Activated T-cell treated with anti-CD3 and anti-CD28 coated beads, Interleukin-2, amount 50 U/mL, for 24 hours (primary cell): ENCODE data around the gene ESR2.

Experiments used
- DNase-seq: peaks from one replicate; pipeline ENCODE4 v3.0.0-alpha.2; 2020
- H3K27ac Mint-ChIP-seq: 2 replicates; pipeline ENCODE4 v1.8.0; 2020; ENCODE audit warnings: mild to moderate bottlenecking, mixed read lengths
- H3K27me3 Mint-ChIP-seq: 2 replicates; pipeline ENCODE4 v1.8.0; 2020; ENCODE audit warnings: mixed read lengths
- H3K36me3 Mint-ChIP-seq: 2 replicates; pipeline ENCODE4 v1.8.0; 2020; ENCODE audit warnings: low read depth, mixed read lengths
- H3K4me1 Mint-ChIP-seq: 2 replicates; pipeline ENCODE4 v1.8.0; 2020; ENCODE audit warnings: low read depth, mixed read lengths
- H3K4me3 Mint-ChIP-seq: 2 replicates; pipeline ENCODE4 v1.8.0; 2020; ENCODE audit warnings: mild to moderate bottlenecking, moderate library complexity, mixed read lengths
- H3K9me3 Mint-ChIP-seq: 2 replicates; pipeline ENCODE4 v1.8.0; 2020; ENCODE audit warnings: mixed read lengths

Gene ESR2

GRCh38 chr14:64208261-64208660, 85.9 kb downstream of the ESR2 start:
- H3K36me3 Mint-ChIP-seq, result peaks cover 72% of the 10 kb centered on the region
- H3K9me3 Mint-ChIP-seq, result no peaks in the 10 kb centered on the region
- H3K27ac Mint-ChIP-seq, result no peak overlapping the region
- no peak for DNase-seq
- H3K4me3 Mint-ChIP-seq, result no peak overlapping the region
- no peaks in the 10 kb centered on the region for H3K27me3 Mint-ChIP-seq
- H3K4me1 Mint-ChIP-seq, result no peaks in the 10 kb centered on the region

DNA sequence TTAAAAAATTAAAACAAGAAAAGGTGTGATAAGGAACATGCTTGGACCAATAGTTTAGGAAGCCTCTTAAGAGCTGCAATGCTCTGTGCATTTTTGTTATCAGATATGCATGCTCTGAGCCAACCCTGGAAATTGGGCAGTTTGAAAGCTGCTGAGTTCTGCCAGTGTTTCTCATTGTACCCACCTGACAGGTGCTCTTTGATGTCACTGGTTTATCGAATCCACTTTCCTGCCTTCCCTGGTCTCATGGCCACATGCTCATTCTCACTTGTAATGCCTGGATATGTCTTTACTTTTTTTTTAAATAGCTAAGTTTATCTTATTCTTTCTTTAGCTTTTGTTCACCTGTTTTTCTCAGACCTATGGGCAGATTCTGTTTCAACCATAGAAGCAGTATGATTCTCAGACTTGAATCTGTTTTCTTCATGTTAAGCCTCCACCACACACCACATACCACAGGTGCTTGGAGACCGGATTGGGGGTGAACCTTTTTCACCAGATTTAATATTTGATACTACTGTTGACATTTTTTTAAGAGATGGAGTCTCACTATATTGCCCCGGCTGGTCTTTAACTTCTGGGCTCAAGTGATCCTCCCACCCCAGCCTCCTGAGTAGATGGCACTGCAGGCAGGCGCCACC, 90.7 kb downstream of the ESR2 start:
- Mint-ChIP-seq H3K36me3 (peaks cover 39% of the 10 kb centered on the region), H3K27me3 (no peaks in the 10 kb centered on the region), H3K27ac (peak overlapping the region; percentile 56), H3K9me3 (no peaks in the 10 kb centered on the region), H3K4me1 (peaks cover 4% of the 10 kb centered on the region), H3K4me3 (no peak overlapping the region)
- DNase-seq, result no peak

GRCh38 chr14:64202716-64203115, 91.5 kb downstream of the ESR2 start:
- Mint-ChIP-seq H3K9me3 (no peaks in the 10 kb centered on the region), H3K27me3 (no peaks in the 10 kb centered on the region), H3K27ac (no peak overlapping the region), H3K4me3 (no peak overlapping the region), H3K4me1 (peaks cover 4% of the 10 kb centered on the region), H3K36me3 (peaks cover 42% of the 10 kb centered on the region)
- no peak for DNase-seq

DNA sequence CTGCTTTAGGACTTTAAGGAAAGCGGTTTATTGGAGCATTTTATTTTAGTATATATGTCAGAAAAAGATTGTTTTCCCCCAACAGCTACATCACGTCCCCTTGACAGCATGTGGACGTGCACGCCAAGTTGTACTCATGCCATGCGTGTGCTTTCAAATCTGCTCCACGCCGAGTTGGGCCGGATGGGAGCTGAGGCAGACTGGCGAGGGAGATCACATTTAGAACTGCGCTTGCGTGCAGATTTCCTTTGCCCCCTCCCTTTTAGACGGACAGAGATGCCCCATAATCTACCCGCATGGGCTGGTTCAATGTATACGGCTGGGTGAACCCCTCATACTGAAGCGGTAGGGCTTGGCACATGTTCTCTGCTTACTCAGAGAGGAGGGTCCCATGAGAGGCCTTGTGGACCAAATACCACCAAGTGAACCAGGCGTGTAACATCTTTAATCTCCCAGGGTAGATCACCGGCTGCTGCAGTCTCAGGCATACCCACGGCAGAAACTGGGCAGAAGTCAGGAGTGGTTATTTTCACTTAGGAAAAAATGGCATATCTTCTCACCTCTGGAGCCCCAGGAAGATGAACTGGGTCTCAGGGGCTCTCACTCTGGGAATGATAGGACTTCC, 92.1 kb downstream of the ESR2 start:
- H3K4me1 Mint-ChIP-seq, result peaks cover 5% of the 10 kb centered on the region
- no peaks in the 10 kb centered on the region for H3K27me3 Mint-ChIP-seq
- no peaks in the 10 kb centered on the region for H3K9me3 Mint-ChIP-seq
- H3K36me3 Mint-ChIP-seq, result peaks cover 41% of the 10 kb centered on the region
- H3K27ac Mint-ChIP-seq, result no peak overlapping the region
- H3K4me3 Mint-ChIP-seq, result no peak overlapping the region
- no peak for DNase-seq

DNA sequence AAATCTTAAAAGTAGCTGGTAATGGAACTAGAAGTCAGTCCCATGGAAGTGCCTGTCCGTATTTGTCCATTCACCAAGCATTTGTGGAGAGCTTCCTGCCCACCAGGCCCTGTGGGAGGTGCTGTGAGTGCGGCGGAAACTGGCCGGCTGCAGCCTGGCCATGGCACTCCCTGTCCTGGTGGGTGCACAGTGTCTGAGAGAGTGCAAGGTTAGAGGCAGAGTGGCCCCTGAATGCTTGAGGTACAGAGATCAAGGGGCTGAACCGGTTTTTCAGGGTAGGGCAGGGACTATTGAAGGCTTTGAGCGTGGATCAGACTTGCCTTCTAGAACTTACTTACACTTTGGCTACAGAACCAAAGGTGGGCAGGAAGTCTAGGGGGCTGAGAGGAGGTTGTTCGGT, 92.9 kb downstream of the ESR2 start:
- H3K4me1 Mint-ChIP-seq, result peaks cover 9% of the 10 kb centered on the region
- H3K27me3 Mint-ChIP-seq, result no peaks in the 10 kb centered on the region
- no peak overlapping the region for H3K27ac Mint-ChIP-seq
- no peaks in the 10 kb centered on the region for H3K9me3 Mint-ChIP-seq
- no peak overlapping the region for H3K4me3 Mint-ChIP-seq
- DNase-seq, result no peak
- peaks cover 39% of the 10 kb centered on the region for H3K36me3 Mint-ChIP-seq

GRCh38 chr14:64200170-64200569, 94.0 kb downstream of the ESR2 start:
- Mint-ChIP-seq H3K27me3 (no peaks in the 10 kb centered on the region), H3K9me3 (no peaks in the 10 kb centered on the region), H3K27ac (no peak overlapping the region), H3K4me3 (no peak overlapping the region), H3K4me1 (peaks cover 19% of the 10 kb centered on the region), H3K36me3 (peaks cover 35% of the 10 kb centered on the region)
- no peak for DNase-seq

GRCh38 chr14:64198486-64198885, 95.7 kb downstream of the ESR2 start:
- no peak for DNase-seq
- Mint-ChIP-seq H3K4me1 (peaks cover 36% of the 10 kb centered on the region), H3K4me3 (no peak overlapping the region), H3K27ac (no peak overlapping the region), H3K9me3 (no peaks in the 10 kb centered on the region), H3K36me3 (peaks cover 27% of the 10 kb centered on the region), H3K27me3 (no peaks in the 10 kb centered on the region)

GRCh38 chr14:64197996-64198395, 96.2 kb downstream of the ESR2 start:
- Mint-ChIP-seq H3K4me1 (peaks cover 36% of the 10 kb centered on the region), H3K36me3 (peaks cover 27% of the 10 kb centered on the region), H3K9me3 (no peaks in the 10 kb centered on the region), H3K4me3 (no peak overlapping the region), H3K27ac (no peak overlapping the region), H3K27me3 (no peaks in the 10 kb centered on the region)
- no peak for DNase-seq

GRCh38 chr14:64196814-64197411, 97.3 kb downstream of the ESR2 start:
- H3K36me3 Mint-ChIP-seq, result peaks cover 30% of the 10 kb centered on the region
- H3K9me3 Mint-ChIP-seq, result no peaks in the 10 kb centered on the region
- H3K27me3 Mint-ChIP-seq, result no peaks in the 10 kb centered on the region
- peaks cover 33% of the 10 kb centered on the region for H3K4me1 Mint-ChIP-seq
- DNase-seq, result no peak
- H3K27ac Mint-ChIP-seq, result peak overlapping the region; percentile 45
- H3K4me3 Mint-ChIP-seq, result peak overlapping the region; percentile 31

- no peaks in the 10 kb centered on the region for H3K9me3 Mint-ChIP-seq
- H3K27ac Mint-ChIP-seq, result peak overlapping the region; percentile 24
- peaks cover 38% of the 10 kb centered on the region for H3K36me3 Mint-ChIP-seq
- H3K27me3 Mint-ChIP-seq, result no peaks in the 10 kb centered on the region
- H3K4me3 Mint-ChIP-seq, result no peak overlapping the region
- no peak for DNase-seq
- peaks cover 37% of the 10 kb centered on the region for H3K4me1 Mint-ChIP-seq
Measured at GRCh38 chr14:64196056-64196455, 98.1 kb downstream of the ESR2 start.

DNA sequence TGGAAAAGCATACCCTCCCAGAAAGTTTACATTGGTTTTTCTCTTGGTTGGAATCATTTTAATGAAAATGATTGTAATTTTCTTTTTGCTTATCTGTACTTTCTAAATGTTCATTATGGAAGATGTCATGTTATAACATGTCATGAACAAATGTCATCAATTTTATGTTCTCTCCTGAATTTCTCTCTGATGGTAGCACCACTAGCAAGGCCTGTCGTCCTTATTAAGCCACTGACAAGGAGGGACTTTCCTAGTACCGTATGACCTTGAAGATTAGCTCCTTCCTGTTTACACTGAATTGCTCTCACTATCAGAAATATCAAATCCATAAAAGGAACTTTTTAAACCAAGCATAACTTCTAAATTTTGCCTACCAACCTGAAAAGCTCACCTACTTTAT, 99.0 kb downstream of the ESR2 start:
- no peak overlapping the region for H3K4me3 Mint-ChIP-seq
- H3K4me1 Mint-ChIP-seq, result peaks cover 37% of the 10 kb centered on the region
- DNase-seq, result no peak
- no peaks in the 10 kb centered on the region for H3K9me3 Mint-ChIP-seq
- H3K36me3 Mint-ChIP-seq, result peaks cover 45% of the 10 kb centered on the region
- H3K27me3 Mint-ChIP-seq, result no peaks in the 10 kb centered on the region
- peak overlapping the region; percentile 42 for H3K27ac Mint-ChIP-seq

GRCh38 chr14:64194404-64194803, 99.8 kb downstream of the ESR2 start:
- DNase-seq, result no peak
- H3K36me3 Mint-ChIP-seq, result peaks cover 53% of the 10 kb centered on the region
- H3K4me1 Mint-ChIP-seq, result peaks cover 37% of the 10 kb centered on the region
- no peaks in the 10 kb centered on the region for H3K9me3 Mint-ChIP-seq
- no peak overlapping the region for H3K4me3 Mint-ChIP-seq
- H3K27me3 Mint-ChIP-seq, result no peaks in the 10 kb centered on the region
- H3K27ac Mint-ChIP-seq, result peak overlapping the region; percentile 42

- Mint-ChIP-seq H3K4me1 (peaks cover 37% of the 10 kb centered on the region), H3K27me3 (no peaks in the 10 kb centered on the region), H3K4me3 (no peak overlapping the region), H3K36me3 (peaks cover 55% of the 10 kb centered on the region), H3K9me3 (no peaks in the 10 kb centered on the region), H3K27ac (peak overlapping the region; percentile 42)
- no peak for DNase-seq
Measured at GRCh38 chr14:64193821-64194220, 100.3 kb downstream of the ESR2 start.

DNA sequence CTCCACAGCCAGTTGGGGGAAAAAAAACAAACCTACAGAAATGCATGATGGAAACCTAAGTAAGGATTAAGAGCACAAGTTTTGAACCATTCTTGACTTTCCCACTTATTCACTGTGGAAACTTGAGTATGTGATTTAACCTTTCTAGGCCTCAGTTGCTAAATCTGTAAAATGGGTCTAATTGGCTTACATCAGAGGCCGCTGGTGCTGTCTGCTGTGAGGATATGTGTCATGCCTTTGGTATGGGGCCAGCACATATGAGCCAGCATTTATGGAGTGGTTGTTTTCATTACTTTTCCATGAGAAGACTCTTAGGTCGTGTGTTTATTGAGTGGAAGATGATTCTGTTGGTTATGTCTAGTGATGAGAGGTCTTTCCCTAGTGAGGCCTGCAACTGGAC, 102.4 kb downstream of the ESR2 start:
- Mint-ChIP-seq H3K27me3 (no peaks in the 10 kb centered on the region), H3K4me1 (peaks cover 34% of the 10 kb centered on the region), H3K27ac (no peak overlapping the region), H3K9me3 (no peaks in the 10 kb centered on the region), H3K4me3 (no peak overlapping the region), H3K36me3 (peaks cover 60% of the 10 kb centered on the region)
- no peak for DNase-seq

DNA sequence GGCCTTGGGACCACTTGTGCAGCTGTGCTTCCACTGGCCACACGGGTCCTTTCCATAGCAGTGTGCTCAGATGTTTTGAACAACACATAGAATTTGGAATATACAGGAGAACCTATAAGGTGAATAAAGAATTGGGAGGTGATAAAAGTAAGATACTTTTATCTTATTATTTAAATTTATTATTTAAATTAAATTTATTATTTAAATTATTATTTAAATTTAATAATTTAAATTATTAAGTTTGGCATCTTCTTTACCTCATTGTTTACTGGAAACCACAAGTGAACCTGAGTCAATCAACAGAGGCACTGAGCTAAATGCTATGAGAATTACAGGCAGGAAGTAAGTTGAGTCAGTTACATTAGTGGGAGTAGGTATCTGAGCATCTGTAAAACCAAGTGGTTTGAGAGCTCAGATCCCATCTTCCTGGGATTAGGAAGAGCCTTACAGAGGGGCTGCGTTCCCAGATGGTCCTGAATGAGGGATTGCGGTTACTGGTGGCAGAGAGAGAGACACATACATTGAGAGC, 103.1 kb downstream of the ESR2 start:
- no peak for DNase-seq
- Mint-ChIP-seq H3K9me3 (no peaks in the 10 kb centered on the region), H3K27me3 (no peaks in the 10 kb centered on the region), H3K4me1 (peaks cover 30% of the 10 kb centered on the region), H3K27ac (peak overlapping the region; percentile 53), H3K4me3 (no peak overlapping the region), H3K36me3 (peaks cover 67% of the 10 kb centered on the region)
